ENCODE results near the gene AK8.

The AK8 gene

DNA sequence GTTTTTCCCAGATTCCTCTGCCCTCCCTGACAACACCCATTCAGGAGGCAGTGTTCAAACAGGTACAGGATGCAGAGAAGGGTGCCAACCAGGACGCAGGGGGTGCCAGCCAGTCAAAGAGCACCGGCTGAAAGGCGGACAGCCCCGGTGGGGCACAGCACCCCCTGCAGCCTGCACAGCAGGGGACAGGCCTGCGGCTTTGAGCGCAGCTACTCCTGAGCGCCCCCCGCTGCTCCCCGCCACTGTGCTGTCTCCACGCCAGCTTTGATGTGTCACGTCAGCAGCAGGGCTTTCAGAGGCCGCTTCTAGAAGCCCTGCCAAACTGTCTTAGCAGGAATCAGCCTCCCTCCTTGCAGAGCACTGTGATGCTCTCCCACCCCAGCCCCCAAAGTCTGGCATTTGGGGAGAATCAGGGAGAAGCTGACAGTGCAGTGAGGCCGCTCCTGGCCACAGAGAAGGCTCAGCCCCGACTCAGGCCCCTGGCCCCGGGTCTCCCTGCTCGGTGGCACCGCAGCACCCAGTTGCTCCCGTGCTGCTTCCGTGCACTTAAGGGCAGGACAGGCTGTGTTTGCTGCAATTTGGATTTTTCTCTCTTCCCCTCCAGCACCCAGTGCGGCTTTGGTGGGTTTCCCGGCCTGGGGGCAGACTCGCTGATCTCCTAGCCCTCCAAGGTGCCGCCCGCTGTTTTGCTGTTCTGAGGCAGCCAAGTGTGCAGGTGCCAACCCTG is 20.3 kb downstream of the AK8 start:
- Histone ChIP-seq H3K9ac (ENCODE audit: low read length) (no peak overlapping the region), H3K36me3 (ENCODE audit: control insufficient read depth, insufficient read depth, low read length) (no peaks in the 10 kb centered on the region), H3K27ac (ENCODE audit: low read depth, low read length) (no peak overlapping the region), H3K4me1 (ENCODE audit: control insufficient read depth, insufficient read depth, low read length) (peaks cover 23% of the 10 kb centered on the region; the same call in 1 of the 2 replicates), H3K4me3 (ENCODE audit: low read depth, low read length) (no peak overlapping the region), H3K9me3 (ENCODE audit: control insufficient read depth, insufficient read depth, low read depth, low read length) (no peaks in the 10 kb centered on the region), H3K27me3 (ENCODE audit: control insufficient read depth, insufficient read depth, low read length) (no peaks in the 10 kb centered on the region)

DNA sequence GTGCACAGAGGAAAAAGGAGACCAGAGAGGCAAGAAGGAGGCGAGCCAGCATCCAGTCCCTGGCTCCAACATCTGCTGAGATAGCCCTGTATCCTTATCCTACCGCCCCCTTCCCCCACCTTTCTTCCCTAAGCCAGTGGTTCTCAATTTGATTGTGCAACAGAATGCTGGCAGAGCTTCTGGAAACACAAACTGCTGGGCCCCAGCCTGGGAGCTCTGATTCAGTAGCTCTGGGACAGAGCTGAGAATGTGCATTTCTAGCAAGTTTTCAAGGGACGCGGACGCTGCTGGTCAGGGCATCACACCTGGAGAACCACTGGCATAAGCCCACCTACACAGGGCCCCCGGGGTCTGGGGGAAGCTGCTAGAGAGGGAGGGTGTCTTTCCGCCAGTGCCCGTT is 21.1 kb downstream of the AK8 start:
- no peaks in the 10 kb centered on the region for H3K27me3 ChIP-seq (ENCODE audit: control insufficient read depth, insufficient read depth, low read length)
- H3K36me3 ChIP-seq (ENCODE audit: control insufficient read depth, insufficient read depth, low read length) = no peaks in the 10 kb centered on the region
- no peak overlapping the region for H3K27ac ChIP-seq (ENCODE audit: low read depth, low read length)
- H3K4me3 ChIP-seq (ENCODE audit: low read depth, low read length) = no peak overlapping the region
- peaks cover 23% of the 10 kb centered on the region; the same call in 1 of the 2 replicates for H3K4me1 ChIP-seq (ENCODE audit: control insufficient read depth, insufficient read depth, low read length)
- H3K9me3 ChIP-seq (ENCODE audit: control insufficient read depth, insufficient read depth, low read depth, low read length) = no peaks in the 10 kb centered on the region
- no peak overlapping the region for H3K9ac ChIP-seq (ENCODE audit: low read length)

- Histone ChIP-seq H3K27me3 (ENCODE audit: control insufficient read depth, insufficient read depth, low read length) (no peaks in the 10 kb centered on the region), H3K4me1 (ENCODE audit: control insufficient read depth, insufficient read depth, low read length) (peaks cover 23% of the 10 kb centered on the region; the same call in 1 of the 2 replicates), H3K36me3 (ENCODE audit: control insufficient read depth, insufficient read depth, low read length) (no peaks in the 10 kb centered on the region), H3K9me3 (ENCODE audit: control insufficient read depth, insufficient read depth, low read depth, low read length) (no peaks in the 10 kb centered on the region), H3K9ac (ENCODE audit: low read length) (no peak overlapping the region), H3K4me3 (ENCODE audit: low read depth, low read length) (no peak overlapping the region), H3K27ac (ENCODE audit: low read depth, low read length) (no peak overlapping the region)
Observed at GRCh38 chr9:132855904-132856303, 22.2 kb downstream of the AK8 start.

- Histone ChIP-seq H3K9ac (ENCODE audit: low read length) (no peak overlapping the region), H3K36me3 (ENCODE audit: control insufficient read depth, insufficient read depth, low read length) (no peaks in the 10 kb centered on the region), H3K4me1 (ENCODE audit: control insufficient read depth, insufficient read depth, low read length) (peaks cover 23% of the 10 kb centered on the region; the same call in 1 of the 2 replicates)
Observed at GRCh38 chr9:132854832-132855231, 23.3 kb downstream of the AK8 start.

DNA sequence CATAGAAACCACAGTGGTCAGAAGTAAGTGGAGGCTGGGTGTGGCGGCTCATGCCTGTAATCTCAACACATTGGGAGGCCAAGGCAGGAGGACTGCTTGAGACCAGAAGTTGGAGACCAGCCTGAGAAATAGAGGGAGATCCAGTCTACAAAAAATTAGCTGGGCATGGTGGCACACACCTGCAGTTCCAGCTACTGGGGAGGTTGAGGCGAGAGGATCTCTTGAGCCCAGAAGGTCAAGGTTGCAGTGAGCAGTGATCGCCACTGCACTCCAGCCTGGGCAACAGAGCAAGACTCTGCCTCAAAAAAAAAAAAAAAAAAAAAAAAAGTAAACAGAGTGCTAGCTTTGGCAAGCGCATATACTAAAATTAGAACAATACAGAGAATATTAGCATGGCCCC is 24.6 kb downstream of the AK8 start:
- Histone ChIP-seq H3K27me3 (ENCODE audit: control insufficient read depth, insufficient read depth, low read length) (no peaks in the 10 kb centered on the region), H3K27ac (ENCODE audit: low read depth, low read length) (no peak overlapping the region), H3K4me3 (ENCODE audit: low read depth, low read length) (no peak overlapping the region), H3K9ac (ENCODE audit: low read length) (no peak overlapping the region), H3K9me3 (ENCODE audit: control insufficient read depth, insufficient read depth, low read depth, low read length) (no peaks in the 10 kb centered on the region), H3K36me3 (ENCODE audit: control insufficient read depth, insufficient read depth, low read length) (no peaks in the 10 kb centered on the region), H3K4me1 (ENCODE audit: control insufficient read depth, insufficient read depth, low read length) (peaks cover 28% of the 10 kb centered on the region)

More at GRCh38 chr9:132854832-132855231, 23.3 kb downstream of the AK8 start:
- no peaks in the 10 kb centered on the region for H3K27me3 ChIP-seq (ENCODE audit: control insufficient read depth, insufficient read depth, low read length)
- H3K4me3 ChIP-seq (ENCODE audit: low read depth, low read length) = no peak overlapping the region
- H3K9me3 ChIP-seq (ENCODE audit: control insufficient read depth, insufficient read depth, low read depth, low read length) = no peaks in the 10 kb centered on the region
- no peak overlapping the region for H3K27ac ChIP-seq (ENCODE audit: low read depth, low read length)

- Histone ChIP-seq H3K4me3 (ENCODE audit: low read depth, low read length) (no peak overlapping the region), H3K27me3 (ENCODE audit: control insufficient read depth, insufficient read depth, low read length) (no peaks in the 10 kb centered on the region), H3K9me3 (ENCODE audit: control insufficient read depth, insufficient read depth, low read depth, low read length) (no peaks in the 10 kb centered on the region), H3K27ac (ENCODE audit: low read depth, low read length) (no peak overlapping the region), H3K36me3 (ENCODE audit: control insufficient read depth, insufficient read depth, low read length) (no peaks in the 10 kb centered on the region), H3K9ac (ENCODE audit: low read length) (no peak overlapping the region), H3K4me1 (ENCODE audit: control insufficient read depth, insufficient read depth, low read length) (peaks cover 5% of the 10 kb centered on the region)
Observed at GRCh38 chr9:132849185-132849706, 28.8 kb downstream of the AK8 start.

DNA sequence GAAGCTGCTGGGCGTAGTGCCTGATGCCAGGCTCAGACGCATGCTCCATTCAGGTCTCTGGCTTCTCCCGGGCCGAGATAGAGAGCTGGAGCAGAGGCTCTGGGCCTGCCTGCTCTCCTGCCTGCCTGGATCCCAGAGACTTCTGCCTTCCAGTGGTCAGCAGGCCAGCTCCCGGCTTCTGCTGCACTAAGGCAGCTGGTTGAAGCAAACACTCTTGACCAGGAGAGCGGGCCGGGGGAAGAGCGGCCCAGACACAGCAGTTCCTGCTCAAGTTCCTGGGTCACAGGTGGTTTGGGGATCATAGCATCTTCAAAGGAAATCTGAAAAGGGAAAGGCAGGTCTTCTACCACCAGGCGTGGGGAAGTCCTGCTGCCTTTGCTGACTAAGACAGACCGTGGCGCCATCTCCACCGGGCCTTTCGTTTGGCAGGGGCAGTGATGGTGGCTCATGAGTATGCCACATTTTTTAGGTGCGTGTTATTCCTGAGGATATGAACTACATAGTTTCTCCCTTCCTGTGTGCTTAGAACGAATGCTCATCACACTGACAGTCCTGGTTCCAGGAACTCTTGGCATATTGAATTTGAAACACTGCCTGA is 31.1 kb downstream of the AK8 start:
- peaks cover 5% of the 10 kb centered on the region for H3K4me1 ChIP-seq (ENCODE audit: control insufficient read depth, insufficient read depth, low read length)
- no peaks in the 10 kb centered on the region for H3K9me3 ChIP-seq (ENCODE audit: control insufficient read depth, insufficient read depth, low read depth, low read length)

DNA sequence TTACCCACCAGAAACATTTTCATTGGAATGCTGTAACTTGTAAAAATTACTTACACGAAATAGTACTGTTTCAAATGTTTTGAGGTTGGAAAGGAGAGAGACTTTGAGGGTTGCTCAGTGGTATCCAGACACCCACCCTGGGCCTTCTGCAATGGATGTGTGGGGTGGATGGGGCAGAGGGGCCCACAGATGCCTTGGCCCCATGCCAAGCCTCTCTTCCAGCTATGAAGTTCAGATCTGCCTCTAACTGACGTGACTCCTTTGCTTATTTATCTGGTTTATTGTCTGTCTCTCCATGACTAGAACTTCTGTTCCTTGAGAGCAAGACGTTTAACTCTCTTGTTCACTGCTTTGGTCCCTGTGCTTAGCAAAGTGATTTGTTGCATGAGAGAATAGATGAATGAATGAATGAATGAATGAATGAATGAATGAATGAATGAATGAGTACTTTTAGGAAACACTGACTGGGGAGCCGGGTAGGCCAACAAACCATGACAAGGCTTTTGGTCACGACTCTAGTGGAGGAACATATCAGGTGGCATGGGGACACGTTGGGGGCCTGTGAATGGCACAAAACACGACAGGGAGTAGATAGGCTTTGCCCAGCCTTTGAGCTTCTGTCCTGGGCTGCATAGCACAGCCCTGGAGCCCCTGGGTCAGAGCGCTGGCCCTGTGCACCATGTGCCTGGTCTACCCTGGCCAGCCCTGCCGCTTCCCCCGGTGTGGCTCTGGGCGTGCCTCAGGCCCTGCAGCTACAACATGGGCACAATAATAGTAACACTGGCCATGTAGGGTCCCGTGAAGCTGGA is 31.8 kb downstream of the AK8 start:
- Histone ChIP-seq H3K4me1 (ENCODE audit: control insufficient read depth, insufficient read depth, low read length) (peaks cover 5% of the 10 kb centered on the region), H3K9ac (ENCODE audit: low read length) (no peak overlapping the region), H3K4me3 (ENCODE audit: low read depth, low read length) (no peak overlapping the region), H3K27me3 (ENCODE audit: control insufficient read depth, insufficient read depth, low read length) (no peaks in the 10 kb centered on the region), H3K36me3 (ENCODE audit: control insufficient read depth, insufficient read depth, low read length) (no peaks in the 10 kb centered on the region), H3K9me3 (ENCODE audit: control insufficient read depth, insufficient read depth, low read depth, low read length) (no peaks in the 10 kb centered on the region), H3K27ac (ENCODE audit: low read depth, low read length) (no peak overlapping the region)

More for the DNA sequence above, 31.1 kb downstream of the AK8 start:
- Histone ChIP-seq H3K9ac (ENCODE audit: low read length) (no peak overlapping the region), H3K4me3 (ENCODE audit: low read depth, low read length) (no peak overlapping the region), H3K27ac (ENCODE audit: low read depth, low read length) (no peak overlapping the region), H3K36me3 (ENCODE audit: control insufficient read depth, insufficient read depth, low read length) (no peaks in the 10 kb centered on the region), H3K27me3 (ENCODE audit: control insufficient read depth, insufficient read depth, low read length) (no peaks in the 10 kb centered on the region)

DNA sequence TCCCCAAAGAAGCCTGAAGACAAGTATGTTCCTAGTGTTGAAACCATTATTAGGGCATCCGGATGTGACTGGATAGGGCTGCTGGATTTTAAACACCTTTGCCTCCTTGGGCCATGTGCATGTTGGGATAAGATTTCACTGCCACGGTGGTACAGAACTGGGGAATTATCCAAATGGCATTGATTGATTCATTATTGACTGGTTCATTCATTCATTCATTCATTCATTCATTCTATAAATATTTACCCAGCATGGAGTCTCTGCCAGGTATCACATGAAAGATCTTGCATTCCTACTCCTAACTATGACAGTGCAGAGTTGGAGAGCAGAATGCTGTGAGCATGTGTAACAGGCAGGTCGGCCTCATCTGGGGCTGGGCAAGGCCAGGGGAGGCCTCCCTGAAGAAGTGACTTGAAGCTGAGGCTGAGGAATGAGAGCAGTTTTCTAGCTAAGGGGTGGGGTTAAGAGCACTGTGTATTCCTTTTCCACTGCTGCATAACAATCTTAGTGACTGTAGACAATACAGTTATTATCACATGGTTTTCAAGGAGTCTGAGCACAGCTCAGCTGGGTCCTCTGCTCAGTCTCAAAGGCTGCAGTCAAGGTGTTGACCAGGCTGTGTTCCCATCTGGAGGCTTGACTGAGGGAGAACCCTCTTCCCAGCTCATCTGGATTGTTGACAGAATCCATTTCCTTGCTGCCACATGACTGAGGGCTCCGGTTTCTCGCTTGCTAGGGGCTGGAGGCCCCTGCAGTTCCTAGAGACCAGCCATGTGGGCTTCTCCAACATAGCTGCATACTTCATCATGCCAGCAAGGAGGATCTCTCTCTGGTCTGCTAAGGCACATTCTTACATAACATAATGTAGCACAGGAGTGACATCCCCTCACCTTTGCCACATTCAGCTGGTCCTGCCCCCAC is 35.7 kb downstream of the AK8 start:
- Histone ChIP-seq H3K27me3 (ENCODE audit: control insufficient read depth, insufficient read depth, low read length) (no peaks in the 10 kb centered on the region), H3K9me3 (ENCODE audit: control insufficient read depth, insufficient read depth, low read depth, low read length) (no peaks in the 10 kb centered on the region), H3K9ac (ENCODE audit: low read length) (no peak overlapping the region), H3K4me3 (ENCODE audit: low read depth, low read length) (no peak overlapping the region), H3K4me1 (ENCODE audit: control insufficient read depth, insufficient read depth, low read length) (no peaks in the 10 kb centered on the region), H3K27ac (ENCODE audit: low read depth, low read length) (no peak overlapping the region), H3K36me3 (ENCODE audit: control insufficient read depth, insufficient read depth, low read length) (no peaks in the 10 kb centered on the region)

DNA sequence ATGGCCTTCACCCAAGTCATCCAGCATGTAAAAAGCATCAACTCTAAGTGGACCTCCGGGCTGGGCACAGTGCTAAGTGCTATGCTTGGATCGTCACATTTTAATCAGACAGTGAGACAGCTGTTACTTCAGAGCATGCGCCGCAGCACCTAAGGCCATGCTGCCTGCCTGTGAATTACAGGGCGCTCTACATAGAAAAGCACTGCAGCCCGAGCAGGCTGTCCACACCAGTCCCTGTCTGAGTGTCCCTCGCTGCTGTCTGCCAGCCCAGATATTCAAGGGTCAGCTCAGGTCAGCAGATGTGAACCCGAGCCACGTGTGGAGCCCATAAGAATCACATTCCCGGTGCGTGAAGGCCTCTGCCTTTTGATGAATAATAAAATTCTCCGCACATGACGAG is 37.1 kb downstream of the AK8 start:
- no peak overlapping the region for H3K4me3 ChIP-seq (ENCODE audit: low read depth, low read length)
- no peak overlapping the region for H3K27ac ChIP-seq (ENCODE audit: low read depth, low read length)
- no peaks in the 10 kb centered on the region for H3K9me3 ChIP-seq (ENCODE audit: control insufficient read depth, insufficient read depth, low read depth, low read length)
- no peak overlapping the region for H3K9ac ChIP-seq (ENCODE audit: low read length)
- H3K27me3 ChIP-seq (ENCODE audit: control insufficient read depth, insufficient read depth, low read length) = no peaks in the 10 kb centered on the region
- no peaks in the 10 kb centered on the region for H3K4me1 ChIP-seq (ENCODE audit: control insufficient read depth, insufficient read depth, low read length)
- no peaks in the 10 kb centered on the region for H3K36me3 ChIP-seq (ENCODE audit: control insufficient read depth, insufficient read depth, low read length)
